BLaER1 treated with 17β-estradiol and CSF1 and Interleukin-3, amounts not matched to agents 10 nM and 100 nM (cell line): ENCODE results near the gene OVOL2.
A peak's percentile ranks its signal among the peaks of the same experiment; 100 is the strongest.
"Not testable (repeated sequence)": the region's sequence is repeated elsewhere in the genome, so short reads cannot be mapped to it uniquely, and the experiment has no call there.

Experiments
- H3K27ac ChIP-seq, 11 experiments: shearing (Covaris generic); formaldehyde crosslinking; 2 replicates each; pipeline ENCODE4 v1.8.1; 2022
- H3K27me3 ChIP-seq, 11 experiments: shearing (Covaris generic); formaldehyde crosslinking; 2 replicates each; pipeline ENCODE4 v1.8.1; 2022
- H3K36me3 ChIP-seq, 11 experiments: shearing (Covaris generic); formaldehyde crosslinking; 2 replicates each; pipeline ENCODE4 v1.8.1; 2022
- H3K4me1 ChIP-seq, 10 experiments: shearing (Covaris generic); formaldehyde crosslinking; 2 replicates each; pipeline ENCODE4 v1.8.1; 2022
- H3K4me2 ChIP-seq, 11 experiments: shearing (Covaris generic); formaldehyde crosslinking; 2 replicates each; pipeline ENCODE4 v1.8.1; 2022
- H3K4me3 ChIP-seq, 10 experiments: shearing (Covaris generic); formaldehyde crosslinking; 2 replicates each; pipeline ENCODE4 v1.8.1; 2022
- H3K9ac ChIP-seq, 11 experiments: shearing (Covaris generic); formaldehyde crosslinking; 2 replicates each; pipeline ENCODE4 v1.8.1; 2022
- H3K9me3 ChIP-seq, 11 experiments: shearing (Covaris generic); formaldehyde crosslinking; replicated peaks in 1 of 11; 2 replicates each; pipeline ENCODE4 v1.8.1; 2022
- H4K20me1 ChIP-seq, 11 experiments: shearing (Covaris generic); formaldehyde crosslinking; 2 replicates each; pipeline ENCODE4 v1.8.1; 2022
- Cebpa-rat ChIP-seq, 11 experiments: shearing (Covaris generic); IDR thresholded peaks; 2 replicates each; pipeline ENCODE4 v1.8.1; 2022

OVOL2 gene

DNA sequence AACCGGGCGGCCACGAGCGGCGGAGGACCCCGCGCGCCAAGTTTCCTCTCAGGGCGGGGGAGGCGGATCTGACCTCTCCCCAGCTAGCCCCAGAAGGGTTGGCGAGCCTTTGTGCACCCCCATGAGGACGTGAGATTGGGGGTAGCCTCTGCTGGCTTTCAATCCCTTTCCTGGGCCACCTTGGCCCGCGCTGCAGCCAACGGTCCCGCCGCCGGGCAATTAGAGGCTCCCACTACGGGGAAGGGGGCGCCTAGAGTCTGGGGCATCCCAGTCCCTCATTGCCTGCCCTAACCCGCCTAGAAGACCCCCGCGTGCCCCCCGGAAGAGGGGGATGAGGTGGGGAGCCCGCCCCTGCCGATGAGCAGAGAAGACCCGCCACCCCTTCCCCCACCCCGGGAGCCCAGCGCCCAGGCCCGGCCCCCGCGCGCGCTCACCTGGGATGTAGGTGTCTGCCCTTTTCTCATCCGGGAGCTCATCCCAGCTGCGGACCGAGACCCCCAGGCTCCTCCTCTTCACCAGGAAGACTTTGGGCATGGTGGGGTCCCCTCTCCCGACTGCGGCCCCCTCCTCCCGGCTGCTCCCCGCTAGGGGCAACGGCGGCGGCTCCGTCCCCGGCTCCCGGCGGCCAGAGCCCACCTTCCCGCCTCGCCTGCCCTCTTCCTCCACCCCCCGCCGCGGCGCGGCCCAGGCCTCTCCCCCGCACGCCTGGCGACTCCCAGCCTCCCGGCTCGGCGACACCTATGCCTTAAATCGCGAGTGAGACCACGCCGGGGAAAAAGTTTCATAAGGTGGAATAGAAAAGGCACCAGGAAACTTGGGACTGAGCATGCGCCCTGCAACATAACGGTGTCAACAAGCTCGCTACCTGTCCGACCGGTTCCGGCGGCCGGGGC, at the start of gene OVOL2:
TSS of gene OVOL2 (minus strand) at position 816 of the 893 bp plus-strand sequence. CDS start at position 534, 282 bp downstream.
- peaks cover 0 to 38% (median 17%) of the 10 kb centered on the region in 11 experiments; a peak in 17 of 22 replicates for H3K9me3 ChIP-seq

DNA sequence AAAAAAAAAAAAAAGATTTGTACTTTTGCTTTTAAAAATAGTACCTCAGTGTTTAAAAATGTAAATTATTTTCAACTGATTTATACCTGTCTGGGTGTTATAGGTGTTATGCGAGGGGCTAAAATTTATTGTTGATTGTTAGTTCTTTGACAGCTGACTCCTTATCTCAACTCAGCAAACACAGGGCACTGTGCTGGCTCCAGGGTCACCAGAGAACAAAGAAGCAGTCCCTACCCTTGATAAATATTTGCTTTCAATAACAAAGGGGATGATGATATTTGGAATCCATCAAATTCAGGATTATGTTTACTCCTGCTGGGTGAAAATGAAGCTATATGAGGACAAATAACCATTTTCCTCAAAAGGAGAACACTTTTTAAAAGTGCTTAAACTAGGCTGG, 45.8 kb upstream of the OVOL2 start:
- H3K27me3 ChIP-seq = no peaks in the 10 kb centered on the region
- no peak overlapping the region for H3K9ac ChIP-seq
- H3K4me3 ChIP-seq = no peak overlapping the region
- H3K27ac ChIP-seq = no peak overlapping the region
- no peaks in the 10 kb centered on the region for H3K4me1 ChIP-seq
- H3K9me3 ChIP-seq = peaks cover 0 to 12% (median 6%) of the 10 kb centered on the region in 11 experiments; a peak in 6 of 22 replicates
- H4K20me1 ChIP-seq = no peaks in the 10 kb centered on the region
- no peaks in the 10 kb centered on the region for H3K36me3 ChIP-seq
- H3K4me2 ChIP-seq = no peak overlapping the region
- TF ChIP-seq Cebpa-rat (IDR thresholded peaks at IDR 0.05) = no peak

More for the DNA sequence above, at the start of gene OVOL2:
- Histone ChIP-seq H3K27me3 (peaks cover 59 to 80% (median 72%) of the 10 kb centered on the region in 11 experiments), H3K9ac (peak within 1 kb of the TSS in 6 of 11 experiments; percentile 17 to 45 (median 28); a peak in 4 of 22 replicates), H3K36me3 (no peaks in the 10 kb centered on the region), H4K20me1 (peaks cover 0 to 13% (median 4%) of the 10 kb centered on the region in 11 experiments; a peak in 7 of 22 replicates), H3K4me2 (peak within 1 kb of the TSS; percentile 78 to 95 (median 91)), H3K4me3 (peak within 1 kb of the TSS; percentile 52 to 69 (median 58)), H3K4me1 (peaks cover 0 to 44% (median 28%) of the 10 kb centered on the region in 10 experiments; a peak in 17 of 20 replicates), H3K27ac (no peak within 1 kb of the TSS)
- no peak for TF ChIP-seq Cebpa-rat (IDR thresholded peaks at IDR 0.05)

DNA sequence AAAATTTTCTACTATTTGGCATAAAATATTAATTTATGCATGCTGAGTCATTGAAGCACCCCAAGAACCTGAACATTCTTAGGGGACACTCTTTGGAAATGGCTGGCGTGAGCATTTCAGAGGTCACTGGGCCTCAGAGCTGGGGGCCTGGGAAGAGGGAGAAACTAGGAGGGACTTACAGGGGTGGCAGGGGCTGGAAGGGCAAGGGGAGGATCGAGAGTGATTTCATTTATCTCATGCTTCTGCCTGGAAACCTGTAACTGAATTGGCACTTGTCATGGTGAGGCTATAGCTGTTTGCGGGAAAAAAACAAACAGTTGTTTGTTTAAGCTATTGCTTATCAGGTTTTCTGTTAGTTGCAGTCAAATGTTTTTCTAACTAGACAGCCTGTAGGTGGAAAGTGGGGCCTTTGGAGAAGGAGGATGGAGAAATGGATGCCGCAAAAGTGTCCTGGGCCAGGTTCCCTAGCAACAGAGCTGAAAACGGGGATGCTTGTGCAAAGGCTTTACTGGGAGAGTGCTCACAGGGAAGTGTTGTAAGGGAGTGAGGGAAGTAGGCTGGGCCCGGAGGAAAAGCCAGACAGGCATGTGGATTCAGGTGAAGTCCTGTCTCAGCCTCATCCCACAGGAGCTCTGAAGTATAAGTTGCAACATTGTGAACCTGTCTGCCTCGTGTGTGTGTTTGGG, 43.6 kb upstream of the OVOL2 start:
- H3K4me3 ChIP-seq = no peak overlapping the region
- H3K27me3 ChIP-seq = no peaks in the 10 kb centered on the region
- no peak overlapping the region for H3K9ac ChIP-seq
- TF ChIP-seq Cebpa-rat (IDR thresholded peaks at IDR 0.05) = no peak
- no peaks in the 10 kb centered on the region for H4K20me1 ChIP-seq
- H3K4me1 ChIP-seq = no peaks in the 10 kb centered on the region
- H3K4me2 ChIP-seq = no peak overlapping the region
- no peaks in the 10 kb centered on the region for H3K36me3 ChIP-seq
- 0 out of 22 replicates have a peak, but pooled peaks cover 0 to 4% (median 0%) of the 10 kb centered on the region in 11 experiments for H3K9me3 ChIP-seq
- H3K27ac ChIP-seq = no peak overlapping the region

DNA sequence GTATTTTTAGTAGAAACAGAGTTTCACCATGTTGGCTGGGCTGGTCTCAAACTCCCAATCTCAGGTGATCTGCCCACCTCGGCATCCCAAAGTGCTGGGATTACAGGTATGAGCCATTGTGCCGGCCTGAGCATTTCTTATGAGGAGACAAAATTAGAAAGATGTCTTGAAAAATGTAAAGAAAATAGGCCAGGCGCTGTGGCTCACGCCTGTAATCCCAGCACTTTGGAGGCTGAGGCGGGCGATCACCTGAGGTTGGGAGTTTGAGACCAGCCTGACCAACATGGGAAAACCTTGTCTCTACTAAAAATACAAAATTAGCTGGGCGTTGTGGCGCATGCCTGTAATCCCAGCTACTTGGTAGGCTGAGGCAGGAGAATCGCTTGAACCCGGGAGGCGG, 42.9 kb upstream of the OVOL2 start:
- not testable (repeated sequence) for H3K27ac ChIP-seq, H3K4me2 ChIP-seq, H3K9ac ChIP-seq, H4K20me1 ChIP-seq, H3K27me3 ChIP-seq, H3K4me3 ChIP-seq, H3K9me3 ChIP-seq, H3K36me3 ChIP-seq, H3K4me1 ChIP-seq

DNA sequence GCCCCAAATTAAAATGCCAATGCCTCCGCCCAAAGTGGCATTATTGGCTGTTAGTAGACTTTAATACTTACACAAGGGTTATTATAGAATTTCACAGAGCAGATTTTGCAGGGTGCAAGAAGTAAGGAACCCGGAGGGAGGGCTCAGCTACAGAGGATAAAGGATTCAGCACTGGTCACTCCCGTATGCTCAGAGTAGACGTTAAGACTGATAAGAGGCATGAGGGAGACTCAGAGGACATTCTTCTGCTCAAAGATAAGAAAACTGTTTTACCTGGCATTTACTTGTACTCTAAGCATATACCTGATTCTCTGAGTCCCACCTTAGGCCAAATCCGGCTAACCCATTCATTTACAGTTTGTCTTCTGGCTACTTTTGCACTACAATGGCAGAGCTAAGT, 36.5 kb upstream of the OVOL2 start:
- H3K27ac ChIP-seq = no peak overlapping the region
- no peaks in the 10 kb centered on the region for H3K27me3 ChIP-seq
- no peak for TF ChIP-seq Cebpa-rat (IDR thresholded peaks at IDR 0.05)
- no peak overlapping the region for H3K4me2 ChIP-seq
- 0 out of 22 replicates have a peak, but pooled peaks cover 0 to 1% (median 0%) of the 10 kb centered on the region in 11 experiments for H3K9me3 ChIP-seq
- H4K20me1 ChIP-seq = no peaks in the 10 kb centered on the region
- no peaks in the 10 kb centered on the region for H3K4me1 ChIP-seq
- no peak overlapping the region for H3K9ac ChIP-seq
- H3K4me3 ChIP-seq = no peak overlapping the region
- no peaks in the 10 kb centered on the region for H3K36me3 ChIP-seq

DNA sequence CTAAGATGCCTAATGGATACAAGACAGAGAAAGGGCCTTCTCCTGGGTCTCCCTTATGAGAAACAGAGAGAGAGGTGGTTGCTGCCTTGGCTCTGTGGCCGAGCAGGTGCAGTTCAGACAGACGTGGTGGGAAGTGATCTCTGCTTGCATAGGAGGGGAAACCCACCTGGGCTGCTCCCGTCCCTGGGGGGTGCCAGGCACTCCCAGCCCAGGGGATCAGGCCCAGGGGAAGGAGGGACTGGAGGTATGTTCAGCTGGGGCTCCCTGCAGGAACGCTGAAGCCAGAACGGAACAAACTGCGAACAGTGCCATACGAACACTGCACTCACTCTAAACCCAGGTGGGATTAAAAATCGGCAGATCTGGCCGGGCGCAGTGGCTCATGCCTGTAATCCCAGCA, 35.7 kb upstream of the OVOL2 start:
- H3K27me3 ChIP-seq = no peaks in the 10 kb centered on the region
- H3K4me1 ChIP-seq = no peaks in the 10 kb centered on the region

DNA sequence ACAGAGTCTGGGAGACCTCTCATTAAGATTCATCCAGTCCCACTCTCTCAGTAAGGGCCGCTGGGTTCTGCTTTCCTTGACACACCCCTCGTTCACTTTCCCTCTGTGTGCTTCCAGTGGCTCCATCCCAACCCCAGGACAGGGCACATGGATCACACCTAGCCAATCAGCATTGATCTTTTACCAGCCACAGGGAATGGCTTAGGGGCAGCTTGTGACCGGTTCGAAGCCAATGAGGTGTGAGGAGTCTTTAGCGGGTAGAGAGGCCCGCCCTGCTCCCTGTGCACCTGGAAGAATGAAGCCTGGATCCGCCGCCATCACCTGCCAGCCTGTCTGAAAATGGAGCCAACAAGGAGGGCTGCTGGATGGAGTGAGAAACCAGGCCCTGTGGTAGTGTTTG, 35.2 kb upstream of the OVOL2 start:
- no peak for TF ChIP-seq Cebpa-rat (IDR thresholded peaks at IDR 0.05)
- peaks cover 0 to 13% (median 0%) of the 10 kb centered on the region in 11 experiments; a peak in 1 of 22 replicates for H3K9me3 ChIP-seq
- H3K4me1 ChIP-seq = no peaks in the 10 kb centered on the region
- H3K9ac ChIP-seq = no peak overlapping the region
- no peak overlapping the region for H3K4me2 ChIP-seq
- no peak overlapping the region for H3K4me3 ChIP-seq
- H3K27me3 ChIP-seq = no peaks in the 10 kb centered on the region
- no peaks in the 10 kb centered on the region for H4K20me1 ChIP-seq
- no peak overlapping the region for H3K27ac ChIP-seq
- H3K36me3 ChIP-seq = no peaks in the 10 kb centered on the region

More for the DNA sequence above, 35.7 kb upstream of the OVOL2 start:
- H3K36me3 ChIP-seq = no peaks in the 10 kb centered on the region
- no peaks in the 10 kb centered on the region for H4K20me1 ChIP-seq
- TF ChIP-seq Cebpa-rat (IDR thresholded peaks at IDR 0.05) = no peak
- H3K27ac ChIP-seq = no peak overlapping the region
- H3K4me3 ChIP-seq = no peak overlapping the region
- H3K9me3 ChIP-seq = peaks cover 0 to 9% (median 0%) of the 10 kb centered on the region in 11 experiments; a peak in 1 of 22 replicates
- no peak overlapping the region for H3K9ac ChIP-seq
- no peak overlapping the region for H3K4me2 ChIP-seq

DNA sequence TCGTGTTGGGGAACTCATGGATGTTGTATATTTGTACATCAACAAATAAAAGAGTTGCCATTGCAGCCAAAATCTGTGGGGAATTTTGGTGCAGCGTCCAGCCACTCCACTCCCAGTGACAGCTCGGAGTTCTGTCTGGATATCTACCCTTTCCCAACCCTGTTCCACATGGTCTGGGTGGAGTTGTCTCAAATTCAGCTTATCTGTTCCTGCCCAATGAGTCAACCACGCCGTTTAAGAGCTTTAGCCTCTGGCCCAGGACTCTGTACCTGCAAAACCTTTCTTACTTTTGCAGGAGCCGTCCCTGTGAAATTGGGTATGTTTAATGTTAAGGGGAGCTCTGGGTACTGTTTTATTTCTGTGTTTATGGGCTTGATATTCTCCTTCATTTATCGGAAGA, 33.9 kb upstream of the OVOL2 start:
- H3K27ac ChIP-seq = no peak overlapping the region
- H3K4me1 ChIP-seq = no peaks in the 10 kb centered on the region
- H3K27me3 ChIP-seq = no peaks in the 10 kb centered on the region
- no peak overlapping the region for H3K4me2 ChIP-seq
- no peaks in the 10 kb centered on the region for H3K36me3 ChIP-seq
- H3K9ac ChIP-seq = no peak overlapping the region
- H3K9me3 ChIP-seq = peaks cover 0 to 13% (median 0%) of the 10 kb centered on the region in 11 experiments; a peak in 1 of 22 replicates
- no peak for TF ChIP-seq Cebpa-rat (IDR thresholded peaks at IDR 0.05)
- H3K4me3 ChIP-seq = no peak overlapping the region
- H4K20me1 ChIP-seq = no peaks in the 10 kb centered on the region

DNA sequence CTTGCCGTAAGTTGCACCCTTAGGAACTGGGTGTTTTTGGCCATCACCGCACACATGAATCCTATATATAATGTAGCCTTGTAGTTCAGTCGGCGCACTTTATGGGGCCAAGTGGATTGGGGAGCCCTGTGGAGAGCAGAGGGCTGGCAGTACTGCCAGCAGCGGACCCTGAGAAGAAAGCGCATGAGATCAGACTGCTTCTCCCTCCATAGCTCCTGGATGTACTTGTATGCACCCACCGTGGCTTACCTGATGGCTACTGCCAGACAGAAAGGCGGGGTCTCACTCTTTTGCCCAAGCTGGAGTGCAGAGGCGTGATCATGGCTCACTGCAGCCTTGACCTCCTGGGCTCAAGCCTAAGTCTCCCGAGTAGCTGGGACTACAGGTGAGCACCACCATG, 32.8 kb upstream of the OVOL2 start:
- no peak overlapping the region for H3K27ac ChIP-seq
- no peaks in the 10 kb centered on the region for H3K27me3 ChIP-seq
- H4K20me1 ChIP-seq = no peaks in the 10 kb centered on the region
- peaks cover 0 to 13% (median 0%) of the 10 kb centered on the region in 11 experiments; a peak in 1 of 22 replicates for H3K9me3 ChIP-seq
- no peak overlapping the region for H3K4me2 ChIP-seq
- TF ChIP-seq Cebpa-rat (IDR thresholded peaks at IDR 0.05) = no peak
- no peaks in the 10 kb centered on the region for H3K4me1 ChIP-seq
- H3K36me3 ChIP-seq = no peaks in the 10 kb centered on the region
- no peak overlapping the region for H3K9ac ChIP-seq
- H3K4me3 ChIP-seq = no peak overlapping the region
